UCSD-AML1 (cell line): ENCODE measurements around the gene AMD1.
"Not testable (repeated sequence)": the region's sequence is repeated elsewhere in the genome, so short reads cannot be mapped to it uniquely, and the experiment has no call there.

Source experiments
- DNase-seq: peaks from one replicate; lab custom pipeline; 2025; ENCODE audit not compliant: unreplicated experiment; lab: John Stamatoyannopoulos, UW

The AMD1 gene

DNA sequence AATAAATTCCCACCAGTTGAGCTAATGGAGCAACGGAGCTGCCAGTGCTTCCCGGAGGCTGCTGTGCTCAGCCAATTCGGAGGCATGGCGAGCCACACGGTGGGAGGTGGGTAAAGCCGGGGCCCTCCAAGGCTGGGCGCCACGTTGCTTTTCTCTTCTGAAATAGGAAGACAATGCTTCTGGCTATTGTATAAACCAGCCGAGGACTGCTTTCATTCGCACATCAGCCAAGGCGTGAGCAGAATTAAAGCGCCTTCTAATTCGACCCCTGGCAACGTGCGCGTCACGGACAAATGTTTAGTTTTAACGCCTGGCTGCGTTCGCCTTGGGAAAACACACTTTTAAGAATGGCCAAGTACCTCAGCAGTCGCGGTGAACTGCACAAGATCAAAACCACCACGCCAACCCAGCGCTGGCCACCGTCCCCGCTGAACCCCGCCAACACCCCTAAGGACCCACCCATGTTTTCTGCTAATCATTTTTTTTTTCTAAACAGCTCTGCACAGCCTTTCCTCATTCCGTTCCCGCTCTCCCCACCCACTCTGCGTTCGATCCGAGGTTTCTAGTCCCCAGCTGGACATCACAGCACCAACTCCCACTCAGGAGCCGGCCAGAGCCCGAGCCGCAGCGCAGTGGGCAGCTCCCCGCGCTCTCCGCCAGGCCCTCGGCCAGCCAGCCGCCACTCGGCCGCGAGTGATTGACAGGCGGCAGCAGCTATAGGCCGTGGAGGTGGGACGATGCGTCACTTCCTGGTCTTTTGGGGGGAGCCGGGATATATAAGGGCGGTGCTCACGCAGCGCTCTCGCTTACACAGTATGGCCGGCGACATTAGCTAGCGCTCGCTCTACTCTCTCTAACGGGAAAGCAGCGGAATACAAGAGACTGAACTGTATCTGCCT, at the start of gene AMD1:
Gene AMD1 (plus strand): TSS at position 805 of the 899 bp plus-strand sequence. CDS start 321 bp downstream, outside the sequence.
- DNase-seq = peak; percentile 93

DNA sequence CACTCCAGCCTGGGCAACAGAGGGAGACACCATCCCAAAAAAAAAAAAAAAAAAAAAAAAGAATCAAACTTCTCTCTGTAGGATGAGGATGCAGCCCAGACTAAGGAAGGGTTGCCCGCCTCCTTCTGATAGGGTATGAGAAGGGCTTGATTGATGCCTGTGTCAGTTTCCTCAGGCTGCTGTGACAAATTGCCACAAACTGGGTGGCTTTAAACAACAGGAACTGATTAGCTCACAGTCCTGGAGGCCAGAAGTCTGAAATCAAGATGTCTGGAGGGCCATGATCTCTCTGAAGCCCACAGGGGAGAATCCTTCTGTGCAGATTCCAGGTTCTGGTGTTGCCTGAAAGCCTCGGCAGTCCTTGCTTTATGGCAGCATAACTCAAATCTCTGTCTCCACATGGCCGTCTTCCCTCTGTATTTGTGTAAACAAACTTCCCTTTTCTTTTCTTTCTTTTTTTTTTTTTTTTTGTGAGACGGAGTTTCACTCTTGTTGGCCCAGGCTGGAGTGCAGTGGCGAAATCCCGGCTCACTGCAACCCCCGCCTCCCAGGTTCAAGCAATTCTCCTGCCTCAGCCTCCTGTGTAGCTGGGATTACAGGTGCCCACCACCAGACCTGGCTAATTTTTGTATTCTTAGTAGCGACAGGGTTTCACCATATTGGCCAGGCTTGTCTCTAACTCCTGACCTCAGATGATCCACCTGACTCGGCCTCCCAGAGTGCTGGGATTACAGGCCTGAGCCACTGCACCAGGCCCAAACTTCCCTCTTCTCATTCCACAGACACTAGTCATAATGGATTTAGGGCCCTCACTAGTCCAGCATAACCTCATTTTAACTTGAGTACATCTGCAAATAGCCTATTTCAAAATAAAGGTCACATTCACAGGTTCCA, 48.1 kb upstream of the AMD1 start:
- no peak for DNase-seq

DNA sequence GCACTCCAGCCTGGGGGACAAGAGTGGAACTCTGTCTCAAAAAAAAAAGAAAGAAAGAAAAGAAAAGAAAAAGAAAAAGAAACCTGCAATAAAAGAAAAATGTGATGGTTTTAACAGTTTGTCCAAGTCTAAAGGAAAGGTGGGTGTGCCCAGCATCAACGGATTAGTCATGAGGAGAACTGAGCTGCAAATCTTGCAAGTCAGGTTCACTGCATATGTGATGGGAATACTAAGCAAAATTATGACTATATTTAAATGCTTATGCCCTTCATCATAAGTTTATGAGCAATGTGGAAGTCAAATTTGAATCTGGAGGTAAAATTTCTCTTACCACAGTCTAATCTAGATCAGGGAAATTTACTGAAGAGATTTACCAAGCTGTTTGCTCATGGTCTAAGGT, 46.2 kb upstream of the AMD1 start:
- DNase-seq = no peak

DNA sequence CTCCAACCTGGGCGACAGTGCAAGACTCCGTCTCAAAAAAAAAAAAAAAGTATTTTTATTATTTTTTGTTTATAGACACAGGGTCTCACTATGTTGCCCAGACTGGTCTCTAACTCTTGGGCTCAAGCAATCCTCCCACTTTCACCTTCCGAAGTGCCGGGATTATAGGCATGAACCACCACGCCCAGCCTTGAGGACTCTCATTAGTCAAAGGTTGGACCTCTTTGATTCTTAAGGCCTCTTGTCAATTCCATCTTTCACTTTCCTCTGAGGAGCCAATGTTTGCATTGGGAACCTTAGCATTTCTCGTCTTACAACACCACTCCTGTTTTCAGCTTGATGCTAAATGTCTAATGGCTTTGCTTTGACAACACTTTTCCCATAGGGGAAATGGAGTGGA, 43.2 kb upstream of the AMD1 start:
- DNase-seq = no peak

DNA sequence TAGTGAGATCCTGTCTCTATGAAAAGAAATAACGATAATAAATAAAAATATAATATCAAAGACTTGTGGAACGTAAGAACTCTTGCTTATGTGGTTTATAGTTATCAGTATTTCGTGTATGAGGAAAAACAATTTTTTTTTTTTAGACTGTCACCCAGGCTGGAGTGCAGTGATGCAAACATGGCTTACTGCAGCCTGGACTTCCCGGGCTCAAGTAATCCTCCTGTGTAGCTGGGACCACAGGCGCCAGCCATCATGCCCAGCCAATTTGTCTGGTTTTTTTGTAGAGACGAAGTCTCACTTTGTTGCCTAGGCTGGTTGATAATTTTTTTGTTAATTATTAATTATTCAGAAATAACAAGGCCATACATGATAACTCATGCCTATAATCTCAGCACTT, 40.8 kb upstream of the AMD1 start:
- no peak for DNase-seq

DNA sequence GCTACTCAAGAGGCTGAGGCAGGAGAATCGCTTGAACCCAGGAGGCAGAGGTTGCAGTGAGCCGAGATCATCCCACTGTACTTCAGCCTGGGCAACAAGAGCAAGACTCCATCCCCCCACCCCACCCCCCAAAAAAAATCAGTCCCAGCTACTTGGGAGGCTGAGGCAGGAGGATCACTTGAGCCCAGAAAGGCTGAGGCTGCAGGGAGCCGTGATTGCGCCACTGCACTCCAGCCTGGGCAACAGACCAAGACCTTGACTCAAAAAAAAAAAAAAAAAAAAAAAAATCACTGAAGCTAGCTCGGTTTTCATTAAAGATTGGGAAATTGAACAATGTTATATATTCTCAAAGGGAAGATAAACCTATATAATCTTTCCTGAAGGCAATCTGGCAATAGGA, 38.8 kb upstream of the AMD1 start:
- DNase-seq = not testable (repeated sequence)

DNA sequence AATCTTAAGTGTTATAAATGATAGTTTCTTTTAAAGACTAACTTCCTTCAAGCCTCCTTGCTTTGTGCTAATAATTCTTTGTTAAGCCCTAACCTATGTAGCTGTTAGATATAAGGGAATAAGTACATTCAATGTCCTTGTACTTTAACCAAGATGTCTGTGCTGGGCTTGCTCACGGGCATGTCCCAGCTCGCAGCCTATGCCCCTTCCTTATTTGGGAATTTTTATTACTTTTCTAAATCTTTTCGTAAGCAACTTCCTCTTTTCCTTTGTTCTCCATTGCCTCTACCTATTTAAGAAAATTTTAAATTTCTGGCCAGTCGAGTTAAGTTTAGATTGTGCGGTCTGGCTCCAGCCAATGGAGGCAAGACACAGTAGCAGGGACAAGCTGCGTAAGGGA, 33.3 kb upstream of the AMD1 start:
- DNase-seq = no peak

DNA sequence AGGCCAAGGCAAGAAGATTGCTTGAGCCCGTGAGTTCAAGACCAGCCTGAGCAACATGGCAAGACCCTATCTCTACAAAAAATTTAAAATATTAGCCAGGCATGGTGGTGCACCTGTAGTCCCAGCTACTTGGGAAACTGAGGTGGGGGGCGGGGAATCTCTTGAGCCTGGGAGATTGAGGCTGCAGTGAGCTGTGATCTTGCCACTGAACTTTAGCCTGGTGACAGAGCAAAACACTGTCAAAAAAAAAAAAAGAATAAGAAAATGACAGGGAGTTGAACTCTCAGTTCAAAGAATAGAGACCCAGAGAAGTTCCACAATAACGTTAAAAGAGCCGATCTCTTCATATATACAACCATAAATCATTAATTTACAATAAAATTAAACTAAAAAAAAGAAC, 24.8 kb upstream of the AMD1 start:
- DNase-seq = no peak

DNA sequence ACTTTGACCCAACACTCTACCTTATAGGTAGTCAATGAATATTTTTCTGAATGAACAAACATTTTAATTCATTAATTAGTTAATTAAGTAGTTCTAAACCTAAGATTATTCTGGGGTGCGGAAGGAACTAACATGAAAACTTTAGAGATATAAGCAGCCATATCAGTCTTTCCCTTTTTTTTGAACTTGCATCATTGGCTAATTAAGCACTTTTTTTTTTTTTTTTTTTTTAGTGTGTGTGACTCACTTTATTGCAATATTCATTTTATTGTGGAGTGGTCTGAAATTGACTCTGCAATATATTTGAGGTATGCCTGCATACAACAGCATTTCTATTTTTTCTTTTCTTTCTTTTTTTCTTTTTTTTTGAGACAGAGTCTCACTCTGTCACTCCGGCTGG, 21.8 kb upstream of the AMD1 start:
- no peak for DNase-seq

DNA sequence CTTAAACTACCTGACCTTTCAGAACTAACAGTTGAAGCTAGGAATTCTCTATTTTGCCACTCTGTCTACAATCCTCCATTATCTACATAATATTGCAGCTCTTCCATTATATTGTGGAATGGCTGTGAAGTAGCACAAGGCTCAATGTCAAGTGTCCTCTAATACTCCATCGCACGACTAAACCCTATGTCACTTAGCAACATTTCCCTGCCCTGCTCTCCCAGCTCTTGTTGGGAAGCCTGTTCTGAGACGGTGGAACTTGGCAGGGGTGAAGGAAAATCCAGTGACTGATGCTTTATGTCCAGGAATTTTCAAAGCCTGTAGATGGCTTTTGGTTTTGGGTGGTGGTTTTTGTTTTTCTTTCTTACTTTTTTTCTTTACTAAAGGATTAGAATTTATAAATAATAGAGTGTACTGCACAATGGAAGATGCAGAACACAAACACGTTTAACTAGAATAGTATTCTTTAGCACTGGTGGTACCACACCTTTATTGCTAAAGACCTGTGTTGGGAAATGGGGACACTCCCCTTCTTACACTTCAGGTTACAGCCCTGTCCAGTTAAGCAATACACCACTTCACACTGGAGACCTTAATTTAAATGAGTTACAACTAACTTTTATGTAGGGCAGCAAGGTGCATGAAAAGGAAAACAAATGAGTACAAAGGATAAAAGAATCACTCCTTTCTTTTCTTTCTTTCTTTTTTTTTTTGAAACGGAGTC, 20.7 kb upstream of the AMD1 start:
- no peak for DNase-seq

DNA sequence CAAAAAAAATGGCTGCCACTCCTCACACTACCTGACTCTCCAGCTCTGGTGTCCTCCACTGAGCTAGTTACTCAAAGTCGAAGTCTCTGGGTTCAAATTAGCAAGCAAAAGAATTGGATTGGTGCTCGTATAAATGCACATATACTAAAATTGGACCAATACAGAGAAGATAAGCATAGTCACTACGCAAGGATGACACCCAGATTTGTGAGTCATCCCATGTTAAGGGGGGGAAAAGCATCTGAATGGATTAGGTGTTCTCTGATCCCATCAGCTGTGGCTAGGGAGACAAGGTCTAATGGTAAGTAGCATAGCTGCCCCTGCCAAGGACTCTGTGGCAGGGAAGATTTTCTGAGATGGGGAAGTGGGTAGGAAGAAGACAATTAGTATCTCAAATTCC, 18.3 kb upstream of the AMD1 start:
- no peak for DNase-seq

DNA sequence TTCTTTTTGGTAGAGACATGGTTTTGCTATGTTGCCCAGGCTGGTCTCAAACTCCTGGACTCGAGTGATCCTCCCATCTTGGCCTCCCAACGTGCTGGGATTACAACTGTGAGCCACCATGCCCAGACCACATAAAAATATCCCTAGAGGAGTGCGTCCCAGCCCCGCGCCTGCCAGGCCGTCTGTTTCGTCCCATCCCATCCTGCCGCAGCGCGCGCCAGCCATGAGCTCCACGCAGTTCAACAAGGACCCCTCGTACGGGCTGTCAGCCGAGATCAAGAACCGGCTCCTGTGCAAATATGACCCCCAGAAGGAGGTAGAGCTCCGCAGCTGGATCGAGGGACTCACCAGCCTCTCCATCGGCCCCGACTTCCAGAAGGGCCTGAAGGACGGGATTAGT, 16.6 kb upstream of the AMD1 start:
- no peak for DNase-seq

DNA sequence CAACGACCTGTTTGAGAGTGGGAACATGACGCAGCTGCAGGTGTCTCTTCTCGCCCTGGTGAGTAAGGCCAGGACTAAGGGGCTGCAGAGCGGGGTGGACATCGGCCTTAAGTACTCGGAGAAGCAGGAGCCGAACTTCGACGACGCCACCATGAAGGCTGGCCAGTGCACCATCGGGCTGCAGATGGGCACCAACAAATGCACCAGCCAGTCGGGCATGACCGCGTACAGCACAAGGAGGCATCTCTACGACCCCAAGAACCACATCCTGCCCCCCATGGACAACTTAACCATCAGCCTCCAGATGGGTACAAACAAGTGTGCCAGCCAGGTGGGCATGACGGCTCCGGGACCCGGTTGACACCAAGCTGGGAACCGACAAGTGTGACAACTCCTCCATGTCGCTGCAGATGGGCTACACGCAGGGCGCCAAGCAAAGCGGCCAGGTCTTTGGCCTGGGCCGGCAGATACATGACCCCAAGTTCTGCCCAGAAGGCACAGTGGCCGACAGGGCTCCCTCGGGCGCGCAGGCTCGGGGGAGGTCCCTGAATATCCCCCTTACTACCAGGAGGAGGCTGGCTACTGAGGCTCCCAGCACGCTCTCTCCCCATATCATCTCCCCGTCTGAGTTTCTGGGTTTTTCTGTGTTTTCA, 15.9 kb upstream of the AMD1 start:
- DNase-seq = no peak

DNA sequence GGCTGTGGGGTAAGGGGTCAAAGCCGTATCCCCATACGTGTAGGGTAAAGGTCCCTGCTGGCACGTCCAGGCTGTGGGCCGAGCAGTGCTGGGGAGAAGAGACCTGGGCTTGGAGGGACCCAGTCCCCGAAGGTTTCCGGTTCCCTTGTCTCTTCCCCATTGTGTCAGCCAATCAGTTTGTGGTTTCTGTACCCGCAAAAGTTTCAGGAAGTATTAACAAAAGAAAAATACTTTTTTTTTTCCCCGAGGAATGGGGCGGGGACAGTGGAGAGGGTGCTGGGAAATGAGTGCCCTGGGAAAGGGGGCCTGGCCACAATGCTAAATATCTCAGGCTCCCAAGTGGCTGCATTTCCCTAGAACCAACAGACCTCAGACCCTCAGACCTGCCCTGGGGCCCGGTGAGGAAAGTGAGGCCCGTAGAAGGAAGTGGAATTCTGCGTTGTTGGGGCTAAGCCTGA, 15.2 kb upstream of the AMD1 start:
- DNase-seq = peak; percentile 67

DNA sequence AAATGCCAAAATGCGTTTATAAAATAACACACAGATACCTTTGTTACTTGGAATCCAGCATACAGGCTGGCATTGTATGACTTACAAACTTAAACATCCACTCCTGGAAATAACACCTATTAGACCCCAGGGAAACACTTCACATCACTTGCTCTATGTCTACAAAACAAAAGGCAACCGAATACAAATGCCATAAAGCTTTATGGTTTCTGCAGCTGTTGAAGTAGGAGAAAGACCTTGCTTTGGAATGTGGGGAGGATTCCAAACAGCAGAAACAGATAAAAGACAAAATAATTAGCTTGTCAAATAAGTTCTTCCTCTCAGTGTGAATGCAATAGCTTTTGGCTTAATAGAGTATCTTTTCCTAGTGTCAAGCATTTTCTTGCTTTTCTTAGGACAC, 9.8 kb upstream of the AMD1 start:
- DNase-seq = no peak

DNA sequence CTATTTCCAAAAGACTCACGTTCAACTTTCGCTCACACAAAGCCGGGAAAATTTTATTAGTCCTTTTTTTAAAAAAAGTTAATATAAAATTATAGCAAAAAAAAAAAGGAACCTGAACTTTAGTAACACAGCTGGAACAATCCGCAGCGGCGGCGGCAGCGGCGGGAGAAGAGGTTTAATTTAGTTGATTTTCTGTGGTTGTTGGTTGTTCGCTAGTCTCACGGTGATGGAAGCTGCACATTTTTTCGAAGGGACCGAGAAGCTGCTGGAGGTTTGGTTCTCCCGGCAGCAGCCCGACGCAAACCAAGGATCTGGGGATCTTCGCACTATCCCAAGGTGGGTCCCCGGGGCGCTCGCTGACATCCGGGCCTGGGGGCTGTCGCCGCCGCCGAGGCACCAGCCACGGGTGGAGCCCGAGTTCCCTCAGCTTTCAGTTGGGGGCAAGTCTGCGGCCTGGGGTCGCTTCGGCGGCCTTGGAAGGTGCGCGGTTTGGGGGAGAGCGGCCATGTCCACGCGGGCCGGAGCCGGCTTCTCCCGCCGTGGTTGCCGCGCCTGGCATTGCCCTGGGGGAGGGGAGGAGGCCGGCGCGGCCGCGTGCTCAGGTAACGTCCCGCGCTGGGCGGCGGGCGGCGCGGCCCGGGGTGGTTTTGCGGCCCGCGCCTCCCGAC, 429 bp downstream of the AMD1 start:
- no peak for DNase-seq

DNA sequence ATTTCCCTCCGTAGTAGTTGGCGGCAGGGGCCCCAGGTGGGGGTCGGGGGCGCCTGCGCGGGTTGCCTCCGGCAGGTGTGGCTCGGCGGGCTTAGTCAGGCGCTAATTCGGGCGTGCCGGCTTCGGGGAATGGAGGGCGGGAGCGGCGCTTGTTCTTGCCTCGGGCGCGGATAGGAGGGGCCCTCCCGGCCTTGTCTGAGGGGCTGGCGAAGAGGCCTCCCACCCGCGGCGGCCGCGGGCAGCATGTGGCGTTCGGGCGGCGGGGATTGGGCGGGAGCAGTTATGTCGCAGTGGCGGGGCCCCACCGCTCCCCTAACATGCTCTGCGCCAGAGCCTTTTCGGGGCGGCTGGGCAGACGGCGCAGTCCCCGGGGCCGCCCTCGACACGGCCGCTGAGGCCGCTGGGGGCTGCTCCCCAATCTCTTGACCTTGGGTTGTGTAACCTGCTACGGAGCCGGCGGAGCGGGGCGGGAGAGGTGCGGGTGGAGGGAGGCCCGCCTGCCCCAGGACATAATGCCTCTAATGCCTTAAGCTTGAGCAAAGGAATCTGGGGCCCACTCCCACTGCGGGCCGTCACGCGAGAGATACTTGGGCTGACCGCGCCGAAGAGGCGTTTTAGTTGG, 1.1 kb downstream of the AMD1 start:
- no peak for DNase-seq

DNA sequence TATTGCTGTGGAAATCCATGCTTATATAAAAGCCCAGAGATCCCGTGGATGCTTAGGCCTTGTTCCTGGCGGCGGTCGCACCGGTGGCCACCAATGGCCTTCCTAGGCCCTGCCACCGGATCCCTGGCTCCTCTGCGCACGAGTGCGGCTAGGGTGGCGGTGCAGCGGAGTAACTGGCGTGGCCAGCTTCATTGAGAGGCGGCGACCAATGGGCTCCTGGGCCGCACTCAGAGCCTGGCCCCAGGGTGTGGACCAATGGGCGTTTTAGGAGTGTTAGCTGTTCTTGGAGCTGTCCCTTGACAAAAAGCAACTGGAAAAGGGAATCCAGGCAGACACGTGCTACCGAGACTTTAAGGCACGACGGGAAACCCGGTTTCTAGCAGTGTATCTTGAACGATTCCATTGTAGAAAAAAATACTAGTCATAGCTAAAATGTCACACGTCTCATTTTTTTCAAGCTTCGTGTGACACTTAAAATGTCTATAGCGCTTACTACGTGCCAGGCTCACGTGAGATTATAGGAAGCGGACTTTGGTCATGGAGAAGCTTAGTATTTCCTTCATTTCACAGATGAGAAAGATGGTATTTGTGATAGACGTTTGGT, 1.7 kb downstream of the AMD1 start:
- peak; percentile 72 for DNase-seq

DNA sequence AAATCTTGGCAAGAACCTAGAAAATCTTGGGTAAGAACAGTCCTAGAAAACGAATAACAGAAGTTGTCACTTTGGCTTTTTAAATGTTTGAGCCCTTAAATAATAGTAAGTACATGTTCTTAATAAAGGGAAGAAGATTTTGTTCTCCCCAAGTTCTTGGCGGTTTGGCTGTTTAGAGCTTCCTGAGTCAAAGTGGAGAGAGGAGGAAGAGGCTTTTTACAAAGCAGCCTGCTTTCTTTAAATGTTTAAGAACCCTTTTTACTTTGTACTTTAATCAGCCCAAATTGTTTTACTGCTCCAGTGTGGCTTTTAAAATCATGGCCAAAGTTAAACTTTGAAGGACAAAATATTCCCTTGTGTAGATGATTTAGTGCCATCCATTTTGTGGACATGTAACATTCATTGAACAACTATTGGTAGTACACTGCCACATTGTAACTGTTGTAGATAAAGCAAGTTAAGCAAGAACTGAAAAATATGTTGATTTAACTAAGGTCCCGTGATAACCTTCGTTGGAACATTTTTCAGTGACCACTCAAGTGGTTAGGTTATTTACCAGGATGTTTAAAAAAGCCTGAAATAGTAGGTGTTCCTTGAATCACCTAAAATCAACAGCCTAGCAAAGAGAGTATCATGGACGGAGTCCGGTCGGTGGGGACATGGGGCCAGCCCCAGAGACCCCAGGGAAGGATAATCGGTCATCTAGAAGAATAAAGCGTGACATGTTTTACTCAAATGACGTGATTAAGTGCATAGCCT, 2.4 kb downstream of the AMD1 start:
- no peak for DNase-seq
